Pancreas (tissue), 10 donors: ENCODE data around the gene PCYT1B. TPM values are rescaled to one million over a fixed set of nuclear protein-coding genes. Genes with fewer than 3 reads are reported as not detected.

Experiments used
- ATAC-seq, 4 donors: fragments of 200-7000 bp; cut with Tn5 transposase; one replicate each; pipeline versions ENCODE4 v1.8.0 to v1.9.1; 2020; ENCODE audit warnings: mild to moderate bottlenecking in 4 of 4, moderate library complexity in 4 of 4
- DNase-seq, 6 donors: peaks; one replicate each; pipeline ENCODE4 v3.0.0-alpha.2; 2020
- FAIRE-seq: peaks from 2 replicates; lab custom pipeline; 2012; peaks lifted over from hg19 to GRCh38; lab: Jason Lieb, UNC
- H3K27ac ChIP-seq, 4 donors: fragments of 200-600 bp; sonication (generic); 1 replicate in 3 of 4; 2 replicates in 1 of 4; pipeline versions ENCODE4 v1.5.0 to v1.8.0; 2020
- H3K27me3 ChIP-seq, 4 donors: fragments of 200-600 bp; one replicate each; pipeline ENCODE4 v1.8.0; 2021
- H3K36me3 ChIP-seq, 3 donors: fragments of 200-600 bp; sonication (generic) in 1 of 3; one replicate each; pipeline versions ENCODE4 v1.5.0 to v1.8.0; 2020 to 2021
- H3K4me1 ChIP-seq, 3 donors: fragments of 200-600 bp; one replicate each; pipeline ENCODE4 v1.8.0; 2021
- H3K4me3 ChIP-seq, 4 donors: fragments of 200-600 bp; sonication (generic) in 2 of 4; one replicate each; pipeline versions ENCODE4 v1.5.0 to v1.8.0; 2020 to 2021
- H3K9me3 ChIP-seq, 4 donors: fragments of 200-600 bp; one replicate each; pipeline ENCODE4 v1.8.0; 2021
- CTCF ChIP-seq, 4 donors: fragments of 200-600 bp; sonication (generic) in 3 of 4; IDR thresholded peaks; one replicate each; pipeline versions ENCODE4 v1.5.0 to v1.8.0; 2021; ENCODE audit warnings: antibody characterized with exemption in 4 of 4
- whole genome bisulfite sequencing, 2 donors: extraction: QIAGEN DNeasy Blood & Tissue Kit; methylation state at CpG; one replicate each; pipeline ENCODE4 v1.1.7; 2013; 5-methylcytosine and 5-hydroxymethylcytosine counted together
- intact Hi-C, 3 donors: fragments of 100-400 bp; cut with DNase I; formaldehyde crosslinking; loops; one replicate each; pipeline versions ENCODE4 v1.11.1 to v1.14.2; 2022
- polyA plus RNA-seq, 2 donors: library from polyadenylated mRNA; stranded (reverse); fragments of 200-250 nt; gene quantifications; one replicate each; pipeline ENCODE4 v1.2.3, GENCODE V29; 2013
- total RNA-seq, 6 donors: library from RNA; stranded (reverse); fragmentation: NEBNext Ultra II Directional in 4 of 6; extraction: Animal tissue kit (Norgen Biotek cat#: 25700) in 4 of 6; gene quantifications; one replicate each; pipeline versions ENCODE4 v1.2.1 to v1.2.4, GENCODE V29; 2021 to 2023
- donor health status: healthy with polysubstance abuse.
- donor health status: DM: no; HTN: no; CAD: no; lungs with moderate emphysema.
- donor health status: DM: no; HTN: no; CAD: no.
- donor health status: control.
- donor health status: control.
- donor health status: Bipolar disorder and iron deficiency.
- donor health status: DM: yes; HTN: yes; CAD: no.
- donor health status: DM: no; HTN: no; CAD: no.
- donor health status: DM: no; HTN: no; CAD: no.
- donor health status: DM: yes; HTN: yes; CAD: no.

PCYT1B gene
- total and polyA plus RNA-seq, 8 donors: 0.84 to 2.9 (median 1.7) TPM

GRCh38 chrX:24672701-24673190 lies 25.6 kb upstream of the PCYT1B start:
- peaks cover 0 to 5% (median 0%) of the 10 kb centered on the region in 3 donors for H3K4me1 ChIP-seq
- H3K4me3 ChIP-seq: no peak overlapping the region
- H3K27ac ChIP-seq: peak overlapping the region in 2 of 4 donors; percentile 30 to 65
- DNase-seq: peak in 1 of 6 donors; percentile 4
- peak; percentile 57 to 85 (median 76) for ATAC-seq
- intact Hi-C loops: no loop called here
- no peak for FAIRE-seq
- TF ChIP-seq CTCF (IDR thresholded peaks at IDR 0.05): no peak
- H3K27me3 ChIP-seq: no peaks in the 10 kb centered on the region
- no peaks in the 10 kb centered on the region for H3K36me3 ChIP-seq
- no peaks in the 10 kb centered on the region for H3K9me3 ChIP-seq
- WGBS, 2 donors: 15 to 28% methylated on average over 11 of the region's 11 CpGs

GRCh38 chrX:24668111-24668510 lies 21.0 kb upstream of the PCYT1B start:
- no peaks in the 10 kb centered on the region for H3K9me3 ChIP-seq
- H3K27me3 ChIP-seq: no peaks in the 10 kb centered on the region
- no peak for TF ChIP-seq CTCF (IDR thresholded peaks at IDR 0.05)
- no peaks in the 10 kb centered on the region for H3K36me3 ChIP-seq
- no peak for ATAC-seq
- no peak overlapping the region for H3K4me3 ChIP-seq
- FAIRE-seq: no peak
- WGBS, 2 donors: 13 to 18% methylated on average over 3 of the region's 3 CpGs
- no peak overlapping the region for H3K27ac ChIP-seq
- intact Hi-C loops: no loop called here
- peaks cover 0 to under 1% (median 0%) of the 10 kb centered on the region in 3 donors for H3K4me1 ChIP-seq
- no peak for DNase-seq

- no peaks in the 10 kb centered on the region for H3K4me1 ChIP-seq
- no peaks in the 10 kb centered on the region for H3K9me3 ChIP-seq
- TF ChIP-seq CTCF (IDR thresholded peaks at IDR 0.05): no peak
- H3K4me3 ChIP-seq: no peak overlapping the region
- peaks cover 0 to 7% (median 0%) of the 10 kb centered on the region in 4 donors for H3K27me3 ChIP-seq
- FAIRE-seq: no peak
- no peak for ATAC-seq
- intact Hi-C loops: no loop called here
- no peaks in the 10 kb centered on the region for H3K36me3 ChIP-seq
- 28 to 44% methylated on average over 4 of the region's 4 CpGs for WGBS, 2 donors
- no peak overlapping the region for H3K27ac ChIP-seq
- DNase-seq: no peak
Observed at GRCh38 chrX:24662352-24662751, 15.2 kb upstream of the PCYT1B start.

GRCh38 chrX:24661292-24661691 lies 14.1 kb upstream of the PCYT1B start:
- H3K4me1 ChIP-seq: no peaks in the 10 kb centered on the region
- no peak for TF ChIP-seq CTCF (IDR thresholded peaks at IDR 0.05)
- DNase-seq (no peak), ATAC-seq (no peak), FAIRE-seq (no peak)
- intact Hi-C loops: no loop called here
- H3K36me3 ChIP-seq: no peaks in the 10 kb centered on the region
- no peaks in the 10 kb centered on the region for H3K9me3 ChIP-seq
- no peak overlapping the region for H3K27ac ChIP-seq
- H3K4me3 ChIP-seq: no peak overlapping the region
- peaks cover 0 to 7% (median 0%) of the 10 kb centered on the region in 4 donors for H3K27me3 ChIP-seq

- Histone ChIP-seq H3K9me3 (no peaks in the 10 kb centered on the region), H3K36me3 (no peaks in the 10 kb centered on the region), H3K27me3 (peaks cover 0 to 7% (median 0%) of the 10 kb centered on the region in 4 donors), H3K4me3 (no peak overlapping the region), H3K4me1 (no peaks in the 10 kb centered on the region), H3K27ac (no peak overlapping the region)
- ATAC-seq: no peak
- no peak for TF ChIP-seq CTCF (IDR thresholded peaks at IDR 0.05)
- 58 to 70% methylated on average over 3 of the region's 3 CpGs for WGBS, 2 donors
- DNase-seq: no peak
- intact Hi-C loops: no loop called here
- FAIRE-seq: no peak
Observed at GRCh38 chrX:24659646-24660045, 12.5 kb upstream of the PCYT1B start.
